ENCODE measurements around the gene BCAR1.

- TF ChIP-seq PREB (CRISPR knock-in tag; IDR thresholded peaks at IDR 0.05; ENCODE audit: borderline replicate concordance) (no peak), ZNF121 (CRISPR knock-in tag; IDR thresholded peaks at IDR 0.05) (no peak)
These were observed 13.1 kb upstream of the BCAR1 start for GRCh38 chr16:75264457-75264998.

All from WTC11 (cell line).